ENCODE results near the gene CD320.

The CD320 gene

GRCh38 chr19:8333767-8334457 lies 25.8 kb upstream of the CD320 start:
- no peak overlapping the region for H3K27ac ChIP-seq
- no peak overlapping the region for H3K4me3 ChIP-seq (ENCODE audit: low read depth in 1 of 2, low read length in 1 of 2)
- no peaks in the 10 kb centered on the region for H3K4me1 ChIP-seq (ENCODE audit: control insufficient read depth in 1 of 2, insufficient read depth in 1 of 2, low read depth in 1 of 2, low read length in 1 of 2)
- TF ChIP-seq CTCF (IDR thresholded peaks at IDR 0.05), result no peak
- H3K27me3 ChIP-seq, result peaks cover 87% of the 10 kb centered on the region
- no peaks in the 10 kb centered on the region for H3K9me3 ChIP-seq
- no peaks in the 10 kb centered on the region for H3K36me3 ChIP-seq

GRCh38 chr19:8332976-8333766 lies 25.0 kb upstream of the CD320 start:
- no peaks in the 10 kb centered on the region for H3K4me1 ChIP-seq (ENCODE audit: control insufficient read depth in 1 of 2, insufficient read depth in 1 of 2, low read depth in 1 of 2, low read length in 1 of 2)
- TF ChIP-seq CTCF (IDR thresholded peaks at IDR 0.05), result no peak
- no peak overlapping the region for H3K27ac ChIP-seq
- H3K27me3 ChIP-seq, result peaks cover 81% of the 10 kb centered on the region
- no peaks in the 10 kb centered on the region for H3K36me3 ChIP-seq
- H3K4me3 ChIP-seq (ENCODE audit: low read depth in 1 of 2, low read length in 1 of 2), result no peak overlapping the region
- H3K9me3 ChIP-seq, result no peaks in the 10 kb centered on the region

GRCh38 chr19:8331263-8331845 lies 23.2 kb upstream of the CD320 start:
- Histone ChIP-seq H3K36me3 (no peaks in the 10 kb centered on the region), H3K4me1 (ENCODE audit: control insufficient read depth in 1 of 2, insufficient read depth in 1 of 2, low read depth in 1 of 2, low read length in 1 of 2) (no peaks in the 10 kb centered on the region)
- TF ChIP-seq CTCF (IDR thresholded peaks at IDR 0.05), result no peak

GRCh38 chr19:8329996-8330395 lies 21.8 kb upstream of the CD320 start:
- Histone ChIP-seq H3K27ac (no peak overlapping the region), H3K4me1 (ENCODE audit: control insufficient read depth in 1 of 2, insufficient read depth in 1 of 2, low read depth in 1 of 2, low read length in 1 of 2) (no peaks in the 10 kb centered on the region), H3K9me3 (no peaks in the 10 kb centered on the region), H3K4me3 (ENCODE audit: low read depth in 1 of 2, low read length in 1 of 2) (no peak overlapping the region), H3K27me3 (peaks cover 71% of the 10 kb centered on the region), H3K36me3 (no peaks in the 10 kb centered on the region)
- TF ChIP-seq CTCF (IDR thresholded peaks at IDR 0.05), result no peak

More at GRCh38 chr19:8331263-8331845, 23.2 kb upstream of the CD320 start:
- Histone ChIP-seq H3K27me3 (peaks cover 78% of the 10 kb centered on the region), H3K27ac (no peak overlapping the region), H3K4me3 (ENCODE audit: low read depth in 1 of 2, low read length in 1 of 2) (no peak overlapping the region), H3K9me3 (no peaks in the 10 kb centered on the region)

- no peak overlapping the region for H3K27ac ChIP-seq
- H3K36me3 ChIP-seq, result peaks cover 12% of the 10 kb centered on the region
- no peaks in the 10 kb centered on the region for H3K9me3 ChIP-seq
- H3K27me3 ChIP-seq, result peaks cover 32% of the 10 kb centered on the region
- H3K4me1 ChIP-seq (ENCODE audit: control insufficient read depth in 1 of 2, insufficient read depth in 1 of 2, low read depth in 1 of 2, low read length in 1 of 2), result peaks cover 14 to 19% of the 10 kb centered on the region in 2 experiments
- no peak for TF ChIP-seq CTCF (IDR thresholded peaks at IDR 0.05)
- H3K4me3 ChIP-seq (ENCODE audit: low read depth in 1 of 2, low read length in 1 of 2), result no peak overlapping the region
These were observed 17.3 kb upstream of the CD320 start for GRCh38 chr19:8325454-8325853.
